ENCODE data around the gene HPS1.

Gene HPS1

GRCh38 chr10:98417973-98418664, 28.6 kb downstream of the HPS1 start:
- Histone ChIP-seq H3K9me3 (ENCODE audit: severe bottlenecking) (no peaks in the 10 kb centered on the region), H3K4me3 (ENCODE audit: low read depth, low read length) (no peak overlapping the region), H3K27ac (no peak overlapping the region), H3K27me3 (ENCODE audit: insufficient read depth, low read depth, severe bottlenecking) (no peaks in the 10 kb centered on the region), H3K36me3 (no peaks in the 10 kb centered on the region)
- TF ChIP-seq, protein P1, sequence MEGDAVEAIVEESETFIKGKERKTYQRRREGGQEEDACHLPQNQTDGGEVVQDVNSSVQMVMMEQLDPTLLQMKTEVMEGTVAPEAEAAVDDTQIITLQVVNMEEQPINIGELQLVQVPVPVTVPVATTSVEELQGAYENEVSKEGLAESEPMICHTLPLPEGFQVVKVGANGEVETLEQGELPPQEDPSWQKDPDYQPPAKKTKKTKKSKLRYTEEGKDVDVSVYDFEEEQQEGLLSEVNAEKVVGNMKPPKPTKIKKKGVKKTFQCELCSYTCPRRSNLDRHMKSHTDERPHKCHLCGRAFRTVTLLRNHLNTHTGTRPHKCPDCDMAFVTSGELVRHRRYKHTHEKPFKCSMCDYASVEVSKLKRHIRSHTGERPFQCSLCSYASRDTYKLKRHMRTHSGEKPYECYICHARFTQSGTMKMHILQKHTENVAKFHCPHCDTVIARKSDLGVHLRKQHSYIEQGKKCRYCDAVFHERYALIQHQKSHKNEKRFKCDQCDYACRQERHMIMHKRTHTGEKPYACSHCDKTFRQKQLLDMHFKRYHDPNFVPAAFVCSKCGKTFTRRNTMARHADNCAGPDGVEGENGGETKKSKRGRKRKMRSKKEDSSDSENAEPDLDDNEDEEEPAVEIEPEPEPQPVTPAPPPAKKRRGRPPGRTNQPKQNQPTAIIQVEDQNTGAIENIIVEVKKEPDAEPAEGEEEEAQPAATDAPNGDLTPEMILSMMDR (IDR thresholded peaks at IDR 0.05; ENCODE audit: low read depth, low read length) = no peak
- DNase-seq = no peak

- no peak for DNase-seq
- Histone ChIP-seq H3K4me3 (ENCODE audit: low read depth, low read length) (no peak overlapping the region), H3K27me3 (ENCODE audit: insufficient read depth, low read depth, severe bottlenecking) (no peaks in the 10 kb centered on the region), H3K9me3 (ENCODE audit: severe bottlenecking) (no peaks in the 10 kb centered on the region), H3K27ac (no peak overlapping the region), H3K36me3 (no peaks in the 10 kb centered on the region)
- TF ChIP-seq, protein P1 (IDR thresholded peaks at IDR 0.05; ENCODE audit: low read depth, low read length) = no peak
These were observed 29.2 kb downstream of the HPS1 start for GRCh38 chr10:98417481-98417959.

DNA sequence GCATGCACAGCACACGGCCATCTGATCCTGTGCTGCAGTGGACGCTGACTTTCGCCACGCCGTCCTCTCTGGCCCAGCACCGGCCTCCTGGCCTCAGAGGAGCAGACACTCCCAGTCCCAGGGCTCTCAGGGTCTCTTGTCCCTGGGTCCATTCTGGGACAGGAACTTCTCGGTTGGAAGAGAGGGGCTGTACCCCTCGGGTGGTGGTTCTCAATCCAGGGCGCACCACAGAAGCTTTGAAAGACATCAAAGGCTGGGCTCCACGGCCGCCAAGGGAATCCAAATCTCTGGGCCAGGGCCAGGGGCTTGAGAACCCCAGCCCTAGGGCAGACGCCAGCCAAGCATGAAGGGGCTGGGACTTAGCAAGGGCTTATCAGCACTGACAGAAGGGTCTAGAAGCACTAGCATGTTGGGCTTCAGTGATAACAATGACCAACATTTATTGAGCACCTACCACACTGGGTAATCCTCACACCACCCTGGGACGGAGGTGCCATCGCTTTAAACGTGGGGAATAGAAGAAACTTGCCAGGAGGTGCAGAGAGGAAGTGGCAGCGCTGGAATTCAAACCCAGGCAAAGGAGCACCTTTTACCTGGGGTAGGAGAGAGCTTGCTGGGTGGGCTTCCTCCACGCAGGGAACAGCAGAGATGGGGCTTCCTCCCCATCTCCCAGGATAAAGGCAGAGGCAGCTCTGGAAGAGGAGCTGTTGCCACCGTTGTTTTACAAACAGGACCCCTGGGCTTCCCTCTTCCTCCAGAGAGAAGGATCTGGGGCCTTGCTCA, 29.9 kb downstream of the HPS1 start:
- no peaks in the 10 kb centered on the region for H3K36me3 ChIP-seq
- H3K27ac ChIP-seq = no peak overlapping the region
- no peaks in the 10 kb centered on the region for H3K9me3 ChIP-seq (ENCODE audit: severe bottlenecking)
- TF ChIP-seq, protein P1 (IDR thresholded peaks at IDR 0.05; ENCODE audit: low read depth, low read length) = no peak
- no peak for DNase-seq
- no peaks in the 10 kb centered on the region for H3K27me3 ChIP-seq (ENCODE audit: insufficient read depth, low read depth, severe bottlenecking)
- no peak overlapping the region for H3K4me3 ChIP-seq (ENCODE audit: low read depth, low read length)

- Histone ChIP-seq H3K27me3 (ENCODE audit: insufficient read depth, low read depth, severe bottlenecking) (no peaks in the 10 kb centered on the region), H3K4me3 (ENCODE audit: low read depth, low read length) (no peak overlapping the region), H3K9me3 (ENCODE audit: severe bottlenecking) (no peaks in the 10 kb centered on the region), H3K36me3 (no peaks in the 10 kb centered on the region), H3K27ac (no peak overlapping the region)
- DNase-seq = no peak
- TF ChIP-seq, protein P1 (IDR thresholded peaks at IDR 0.05; ENCODE audit: low read depth, low read length) = no peak
These were observed 31.0 kb downstream of the HPS1 start for GRCh38 chr10:98415731-98416119.

DNA sequence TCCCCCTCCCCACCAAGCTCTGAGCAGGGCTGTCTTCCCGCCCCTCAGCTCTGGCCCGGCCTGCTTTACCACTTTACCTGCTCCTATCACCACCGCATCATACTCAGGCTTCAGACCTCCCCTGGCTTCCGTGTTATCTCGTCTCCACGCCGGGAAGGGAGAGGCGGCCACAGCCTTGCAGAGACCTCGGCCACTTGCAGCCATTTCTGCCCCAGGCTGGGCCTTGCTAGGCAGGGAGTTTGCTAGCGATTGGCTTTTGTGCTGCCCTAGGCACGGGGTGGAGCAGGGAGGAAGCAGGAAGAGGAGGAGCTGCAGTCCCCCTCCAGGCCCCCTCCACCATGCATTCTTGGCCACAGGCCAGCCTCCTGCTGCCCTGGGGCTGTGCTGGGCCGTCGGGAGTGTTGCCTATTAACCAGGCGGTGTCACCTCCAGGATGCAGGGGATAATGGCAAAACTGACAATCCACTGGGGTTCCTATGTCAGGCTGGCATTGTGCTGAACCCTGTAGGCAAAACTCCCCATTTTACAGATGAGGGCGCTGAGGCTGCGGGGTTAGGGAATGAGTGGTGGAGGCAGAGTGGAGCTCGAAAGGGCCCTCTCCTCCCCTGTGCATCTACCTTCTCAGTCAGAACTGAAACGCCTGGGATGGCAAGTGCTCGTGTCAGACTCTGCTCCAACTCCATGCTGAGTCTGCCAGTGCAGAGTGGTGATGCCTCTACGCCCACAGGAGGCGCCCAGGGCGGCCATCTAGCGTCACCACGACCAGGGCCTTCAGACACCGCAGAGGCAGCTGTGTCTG, 31.6 kb downstream of the HPS1 start, which contains the start of gene PYROXD2:
Gene PYROXD2, minus strand, starts transcription at position 251 of the 799 bp plus-strand sequence. Its CDS starts 47 bp downstream, at position 204.
- TF ChIP-seq, protein P1 (IDR thresholded peaks at IDR 0.05; ENCODE audit: low read depth, low read length) = no peak
- Histone ChIP-seq H3K9me3 (ENCODE audit: severe bottlenecking) (no peaks in the 10 kb centered on the region), H3K27ac (no peak within 1 kb of the TSS), H3K36me3 (no peaks in the 10 kb centered on the region), H3K4me3 (ENCODE audit: low read depth, low read length) (no peak within 1 kb of the TSS), H3K27me3 (ENCODE audit: insufficient read depth, low read depth, severe bottlenecking) (no peaks in the 10 kb centered on the region)
- DNase-seq = no peak

All from WERI-Rb-1 (cell line).